GM23248 (cell line): ENCODE data around the gene PKD1L1.

ENCODE experiments used
- EZH2 ChIP-seq: fragments of 200-600 bp; sonication (generic); IDR thresholded peaks from 2 replicates; pipeline ENCODE4 v1.6.1; 2018; ENCODE audit warnings: antibody characterized with exemption, mild to moderate bottlenecking; ENCODE audit not compliant: insufficient read depth, poor library complexity, severe bottlenecking
- EZH2phosphoT487 ChIP-seq: fragments of 200-600 bp; sonication (generic); IDR thresholded peaks from 2 replicates; pipeline ENCODE4 v1.6.1; 2018; ENCODE audit warnings: antibody characterized with exemption, moderate library complexity, mild to moderate bottlenecking, low read depth; ENCODE audit not compliant: insufficient read depth

DNA sequence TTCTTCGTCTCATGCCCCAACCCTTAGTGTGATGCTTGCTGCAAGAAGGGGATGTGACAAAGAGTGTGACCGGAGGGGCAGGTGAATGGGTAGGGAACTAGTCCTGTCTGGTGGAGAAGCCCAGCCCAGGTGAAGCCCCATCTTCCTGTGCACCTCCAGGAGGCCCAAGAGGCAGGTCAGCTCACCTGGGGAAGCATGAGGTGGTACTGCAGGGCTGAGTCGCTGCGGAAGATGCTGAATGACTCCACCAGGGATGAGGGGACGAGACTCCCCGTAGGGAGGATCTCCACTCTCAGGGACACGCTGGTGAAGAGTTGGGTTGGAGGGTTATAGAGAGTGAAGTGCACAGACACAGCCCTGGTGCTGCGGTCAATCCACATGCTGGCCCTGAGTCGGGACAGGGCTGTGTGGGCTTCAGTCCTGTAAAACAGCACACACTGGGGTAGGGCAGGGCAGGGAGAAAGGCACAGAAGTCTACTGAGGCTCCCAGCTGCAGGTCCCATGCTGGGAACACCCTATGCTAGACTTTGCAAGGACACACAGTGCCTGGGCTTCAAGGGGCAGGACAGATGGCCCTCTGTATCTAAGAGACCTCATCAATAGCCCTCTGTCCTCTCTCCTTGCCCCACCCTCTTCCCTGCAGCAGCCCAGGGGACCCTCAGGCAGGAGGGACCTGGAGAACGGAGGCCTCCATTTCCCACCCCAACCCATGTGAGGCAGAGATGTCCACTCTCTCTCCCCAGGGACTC lies 136.5 kb downstream of the PKD1L1 start:
- TF ChIP-seq EZH2 = no peak
- TF ChIP-seq EZH2phosphoT487 = no peak
